Measurements from ENCODE around the gene SPOCK2. TPM values are rescaled to one million over a fixed set of nuclear protein-coding genes. Genes with fewer than 3 reads are reported as not detected.

The SPOCK2 gene
- total and polyA plus RNA-seq, 2 donors = 3.2 to 10.1 TPM

GRCh38 chr10:72104472-72105097 is 16.2 kb upstream of the SPOCK2 start:
- no peak for DNase-seq (ENCODE audit: extremely low spot score)
- WGBS = 75% methylated on average over 8 of the region's 8 CpGs
- H3K36me3 ChIP-seq (ENCODE audit: insufficient read depth) = peaks cover 1% of the 10 kb centered on the region
- no peaks in the 10 kb centered on the region for H3K4me1 ChIP-seq (ENCODE audit: insufficient read depth)
- H3K27ac ChIP-seq (ENCODE audit: low read depth) = no peak overlapping the region
- no peak overlapping the region for H3K4me3 ChIP-seq (ENCODE audit: low read depth, low read length)

GRCh38 chr10:72099600-72099921 is 11.2 kb upstream of the SPOCK2 start:
- Histone ChIP-seq H3K4me3 (ENCODE audit: low read depth, low read length) (no peak overlapping the region), H3K4me1 (ENCODE audit: insufficient read depth) (no peaks in the 10 kb centered on the region), H3K27ac (ENCODE audit: low read depth) (no peak overlapping the region), H3K36me3 (ENCODE audit: insufficient read depth) (peaks cover 1% of the 10 kb centered on the region)
- 98% methylated on average over 10 of the region's 10 CpGs for WGBS
- DNase-seq (ENCODE audit: extremely low spot score) = no peak

- Histone ChIP-seq H3K4me1 (ENCODE audit: insufficient read depth) (no peaks in the 10 kb centered on the region), H3K36me3 (ENCODE audit: insufficient read depth) (peaks cover 1% of the 10 kb centered on the region), H3K27ac (ENCODE audit: low read depth) (no peak overlapping the region), H3K4me3 (ENCODE audit: low read depth, low read length) (no peak overlapping the region)
- no peak for DNase-seq (ENCODE audit: extremely low spot score)
- 91% methylated on average over 6 of the region's 6 CpGs for WGBS
Measured at GRCh38 chr10:72098836-72099599, 10.7 kb upstream of the SPOCK2 start.

GRCh38 chr10:72098301-72098835 is 10.0 kb upstream of the SPOCK2 start:
- no peaks in the 10 kb centered on the region for H3K4me1 ChIP-seq (ENCODE audit: insufficient read depth)
- H3K4me3 ChIP-seq (ENCODE audit: low read depth, low read length) = no peak overlapping the region
- peaks cover 1% of the 10 kb centered on the region for H3K36me3 ChIP-seq (ENCODE audit: insufficient read depth)
- no peak for DNase-seq (ENCODE audit: extremely low spot score)
- 94% methylated on average over 3 of the region's 3 CpGs for WGBS
- no peak overlapping the region for H3K27ac ChIP-seq (ENCODE audit: low read depth)

- Histone ChIP-seq H3K4me3 (ENCODE audit: low read depth, low read length) (no peak overlapping the region), H3K27ac (ENCODE audit: low read depth) (no peak overlapping the region), H3K36me3 (ENCODE audit: insufficient read depth) (peaks cover 1% of the 10 kb centered on the region), H3K4me1 (ENCODE audit: insufficient read depth) (no peaks in the 10 kb centered on the region)
- no peak for DNase-seq (ENCODE audit: extremely low spot score)
- 43% methylated on average over 9 of the region's 9 CpGs for WGBS
Measured at GRCh38 chr10:72097448-72098300, 9.3 kb upstream of the SPOCK2 start.

- 70% methylated on average over 9 of the region's 9 CpGs for WGBS
- Histone ChIP-seq H3K4me1 (ENCODE audit: insufficient read depth) (no peaks in the 10 kb centered on the region), H3K36me3 (ENCODE audit: insufficient read depth) (peaks cover 1% of the 10 kb centered on the region), H3K4me3 (ENCODE audit: low read depth, low read length) (no peak overlapping the region), H3K27ac (ENCODE audit: low read depth) (no peak overlapping the region)
- DNase-seq (ENCODE audit: extremely low spot score) = no peak
Measured at GRCh38 chr10:72096115-72097000, 8.0 kb upstream of the SPOCK2 start.

GRCh38 chr10:72095195-72095594 is 6.8 kb upstream of the SPOCK2 start:
- no peaks in the 10 kb centered on the region for H3K36me3 ChIP-seq (ENCODE audit: insufficient read depth)
- no peak overlapping the region for H3K4me3 ChIP-seq (ENCODE audit: low read depth, low read length)
- over 99% methylated on average over 4 of the region's 4 CpGs for WGBS

GRCh38 chr10:72094574-72094973 is 6.2 kb upstream of the SPOCK2 start:
- DNase-seq (ENCODE audit: extremely low spot score) = no peak
- H3K4me1 ChIP-seq (ENCODE audit: insufficient read depth) = no peaks in the 10 kb centered on the region
- WGBS = 97% methylated on average over 2 of the region's 2 CpGs
- H3K4me3 ChIP-seq (ENCODE audit: low read depth, low read length) = no peak overlapping the region
- H3K27ac ChIP-seq (ENCODE audit: low read depth) = no peak overlapping the region
- H3K36me3 ChIP-seq (ENCODE audit: insufficient read depth) = no peaks in the 10 kb centered on the region

More at GRCh38 chr10:72095195-72095594, 6.8 kb upstream of the SPOCK2 start:
- DNase-seq (ENCODE audit: extremely low spot score) = no peak
- Histone ChIP-seq H3K27ac (ENCODE audit: low read depth) (no peak overlapping the region), H3K4me1 (ENCODE audit: insufficient read depth) (no peaks in the 10 kb centered on the region)

- Histone ChIP-seq H3K27ac (ENCODE audit: low read depth) (no peak overlapping the region), H3K4me3 (ENCODE audit: low read depth, low read length) (no peak overlapping the region), H3K36me3 (ENCODE audit: insufficient read depth) (no peaks in the 10 kb centered on the region), H3K4me1 (ENCODE audit: insufficient read depth) (no peaks in the 10 kb centered on the region)
- WGBS = 85% methylated on average over 4 of the region's 4 CpGs
- DNase-seq (ENCODE audit: extremely low spot score) = no peak
Measured at GRCh38 chr10:72093450-72093849, 5.1 kb upstream of the SPOCK2 start.

GRCh38 chr10:72092987-72093386 is 4.6 kb upstream of the SPOCK2 start:
- WGBS = 97% methylated on average over 2 of the region's 2 CpGs

GRCh38 chr10:72092171-72092924 is 4.0 kb upstream of the SPOCK2 start:
- Histone ChIP-seq H3K4me3 (ENCODE audit: low read depth, low read length) (no peak overlapping the region), H3K36me3 (ENCODE audit: insufficient read depth) (no peaks in the 10 kb centered on the region), H3K27ac (ENCODE audit: low read depth) (no peak overlapping the region)

More at GRCh38 chr10:72092987-72093386, 4.6 kb upstream of the SPOCK2 start:
- no peak overlapping the region for H3K4me3 ChIP-seq (ENCODE audit: low read depth, low read length)
- no peak overlapping the region for H3K27ac ChIP-seq (ENCODE audit: low read depth)
- no peaks in the 10 kb centered on the region for H3K36me3 ChIP-seq (ENCODE audit: insufficient read depth)
- no peaks in the 10 kb centered on the region for H3K4me1 ChIP-seq (ENCODE audit: insufficient read depth)
- DNase-seq (ENCODE audit: extremely low spot score) = no peak

GRCh38 chr10:72090326-72090725 is 2.0 kb upstream of the SPOCK2 start:
- 97% methylated on average over 3 of the region's 3 CpGs for WGBS
- no peak for DNase-seq (ENCODE audit: extremely low spot score)

More at GRCh38 chr10:72092171-72092924, 4.0 kb upstream of the SPOCK2 start:
- no peak for DNase-seq (ENCODE audit: extremely low spot score)
- H3K4me1 ChIP-seq (ENCODE audit: insufficient read depth) = no peaks in the 10 kb centered on the region
- WGBS = 88% methylated on average over 8 of the region's 8 CpGs

More at GRCh38 chr10:72090326-72090725, 2.0 kb upstream of the SPOCK2 start:
- Histone ChIP-seq H3K4me1 (ENCODE audit: insufficient read depth) (no peaks in the 10 kb centered on the region), H3K36me3 (ENCODE audit: insufficient read depth) (no peaks in the 10 kb centered on the region), H3K4me3 (ENCODE audit: low read depth, low read length) (no peak overlapping the region), H3K27ac (ENCODE audit: low read depth) (no peak overlapping the region)
